Loucy (cell line): ENCODE measurements around the gene CACTIN.

Source experiments
- EZH2phosphoT487 ChIP-seq: fragments of 200-600 bp; IDR thresholded peaks from 2 replicates; pipeline ENCODE4 v1.6.1; 2018; ENCODE audit warnings: antibody characterized with exemption, mild to moderate bottlenecking, moderate library complexity, borderline replicate concordance
- TF ChIP-seq, protein P1 (sequence below): fragments of 200-600 bp; sonication (generic); conservative IDR thresholded peaks from 2 replicates; pipeline ENCODE4 v1.5.1; 2014; ENCODE audit warnings: mild to moderate bottlenecking, antibody characterized with exemption, low read length

GRCh38 chr19:3608750-3609322 lies 17.8 kb downstream of the CACTIN start:
- TF ChIP-seq EZH2phosphoT487: no peak
- TF ChIP-seq, protein P1, sequence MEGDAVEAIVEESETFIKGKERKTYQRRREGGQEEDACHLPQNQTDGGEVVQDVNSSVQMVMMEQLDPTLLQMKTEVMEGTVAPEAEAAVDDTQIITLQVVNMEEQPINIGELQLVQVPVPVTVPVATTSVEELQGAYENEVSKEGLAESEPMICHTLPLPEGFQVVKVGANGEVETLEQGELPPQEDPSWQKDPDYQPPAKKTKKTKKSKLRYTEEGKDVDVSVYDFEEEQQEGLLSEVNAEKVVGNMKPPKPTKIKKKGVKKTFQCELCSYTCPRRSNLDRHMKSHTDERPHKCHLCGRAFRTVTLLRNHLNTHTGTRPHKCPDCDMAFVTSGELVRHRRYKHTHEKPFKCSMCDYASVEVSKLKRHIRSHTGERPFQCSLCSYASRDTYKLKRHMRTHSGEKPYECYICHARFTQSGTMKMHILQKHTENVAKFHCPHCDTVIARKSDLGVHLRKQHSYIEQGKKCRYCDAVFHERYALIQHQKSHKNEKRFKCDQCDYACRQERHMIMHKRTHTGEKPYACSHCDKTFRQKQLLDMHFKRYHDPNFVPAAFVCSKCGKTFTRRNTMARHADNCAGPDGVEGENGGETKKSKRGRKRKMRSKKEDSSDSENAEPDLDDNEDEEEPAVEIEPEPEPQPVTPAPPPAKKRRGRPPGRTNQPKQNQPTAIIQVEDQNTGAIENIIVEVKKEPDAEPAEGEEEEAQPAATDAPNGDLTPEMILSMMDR: no peak
